ENCODE data around the gene IFNL3.

DNA sequence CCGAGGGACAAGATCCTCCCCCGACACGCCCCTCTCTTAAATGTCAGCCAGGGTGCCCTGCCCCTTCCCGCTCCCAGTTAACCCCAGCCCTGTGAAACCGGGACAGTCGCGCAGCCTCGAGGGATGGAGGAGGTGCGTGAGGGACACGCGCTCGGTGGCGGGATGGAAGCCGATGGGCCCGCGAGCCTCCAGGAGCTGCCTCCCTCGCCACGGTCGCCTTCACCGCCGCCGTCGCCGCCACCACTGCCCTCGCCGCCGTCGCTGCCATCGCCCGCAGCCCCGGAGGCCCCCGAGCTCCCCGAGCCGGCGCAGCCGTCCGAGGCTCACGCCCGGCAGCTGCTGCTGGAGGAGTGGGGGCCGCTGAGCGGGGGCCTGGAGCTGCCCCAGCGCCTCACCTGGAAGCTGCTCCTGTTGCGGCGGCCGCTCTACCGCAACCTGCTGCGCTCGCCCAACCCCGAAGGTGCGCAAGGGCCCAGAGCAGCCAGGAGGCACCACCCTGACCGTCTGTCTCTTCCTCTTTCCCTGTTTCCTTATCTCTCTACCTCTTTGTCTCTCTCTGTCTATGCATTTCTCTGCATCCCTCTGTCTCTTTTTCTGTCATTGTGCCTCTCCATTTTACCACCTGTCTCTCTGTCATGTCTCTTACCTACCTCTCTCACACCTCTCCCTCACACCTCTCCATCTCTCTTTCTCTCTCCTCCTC, 47.8 kb downstream of the IFNL3 start, which contains the start of gene NCCRP1:
- TF ChIP-seq, protein P1, sequence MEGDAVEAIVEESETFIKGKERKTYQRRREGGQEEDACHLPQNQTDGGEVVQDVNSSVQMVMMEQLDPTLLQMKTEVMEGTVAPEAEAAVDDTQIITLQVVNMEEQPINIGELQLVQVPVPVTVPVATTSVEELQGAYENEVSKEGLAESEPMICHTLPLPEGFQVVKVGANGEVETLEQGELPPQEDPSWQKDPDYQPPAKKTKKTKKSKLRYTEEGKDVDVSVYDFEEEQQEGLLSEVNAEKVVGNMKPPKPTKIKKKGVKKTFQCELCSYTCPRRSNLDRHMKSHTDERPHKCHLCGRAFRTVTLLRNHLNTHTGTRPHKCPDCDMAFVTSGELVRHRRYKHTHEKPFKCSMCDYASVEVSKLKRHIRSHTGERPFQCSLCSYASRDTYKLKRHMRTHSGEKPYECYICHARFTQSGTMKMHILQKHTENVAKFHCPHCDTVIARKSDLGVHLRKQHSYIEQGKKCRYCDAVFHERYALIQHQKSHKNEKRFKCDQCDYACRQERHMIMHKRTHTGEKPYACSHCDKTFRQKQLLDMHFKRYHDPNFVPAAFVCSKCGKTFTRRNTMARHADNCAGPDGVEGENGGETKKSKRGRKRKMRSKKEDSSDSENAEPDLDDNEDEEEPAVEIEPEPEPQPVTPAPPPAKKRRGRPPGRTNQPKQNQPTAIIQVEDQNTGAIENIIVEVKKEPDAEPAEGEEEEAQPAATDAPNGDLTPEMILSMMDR (IDR thresholded peaks at IDR 0.05): no peak
- no peak for TF ChIP-seq POLR2AphosphoS5 (IDR thresholded peaks at IDR 0.05)

Measured in suprapubic skin (tissue), 3 donors.